K562 (cell line): ENCODE measurements around the gene PDZK1IP1. TPM values are rescaled to one million over a fixed set of nuclear protein-coding genes. Genes with fewer than 3 reads are reported as not detected.

ENCODE experiments used
- FIP1L1 ChIP-seq: fragments of 200-400 bp; formaldehyde crosslinking; IDR thresholded peaks from 2 replicates; pipeline ENCODE4 v1.6.1; 2018; ENCODE audit warnings: mild to moderate bottlenecking, low read depth, low read length; ENCODE audit not compliant: poor library complexity, severe bottlenecking
- NR4A1 ChIP-seq, 2 experiments: fragments of 250-450 bp in 1 of 2; fragments of 450-650 bp in 1 of 2; sonication (Bioruptor Pico) in 1 of 2; IDR thresholded peaks; 2 replicates each; pipeline versions ENCODE4 v1.4.0 to v1.6.1; 2016 to 2020; ENCODE audit warnings: mild to moderate bottlenecking in 2 of 2, missing compliant biosample characterization in 1 of 2, missing genetic modification characterization in 1 of 2, moderate library complexity in 1 of 2
- RBFOX2 ChIP-seq: fragments of 200-400 bp; formaldehyde crosslinking; IDR thresholded peaks from 2 replicates; pipeline ENCODE4 v1.6.1; 2017; ENCODE audit warnings: low read depth, mild to moderate bottlenecking, low read length, moderate library complexity
- SRF ChIP-seq, 2 experiments: fragments of 250-450, 450-650 bp in 1 of 2; sonication (Bioruptor Pico) in 1 of 2; sonication (generic) in 1 of 2; formaldehyde crosslinking; IDR thresholded peaks; 2 replicates each; pipeline versions ENCODE4 v1.5.0 to v1.5.1; 2020 to 2022; ENCODE audit warnings: mild to moderate bottlenecking in 1 of 2, missing genetic modification reagents in 1 of 2
- UBTF ChIP-seq, 2 experiments: IDR thresholded peaks; 2 replicates each; pipeline ENCODE4 v1.6.1; 2012; ENCODE audit warnings: improper control_type of control experiment in 2 of 2, low read depth in 2 of 2, low read length in 2 of 2, borderline replicate concordance in 1 of 2
- polyA plus RNA-seq, 8 experiments: library from polyadenylated mRNA; depleted of rRNA in 4 of 8; stranded (reverse) in 5 of 8; unstranded in 3 of 8; fragments of >200 nt; fragmentation: Nextera tagmentation in 2 of 8; fragmentation: Illumina TruSeq in 1 of 8; extraction: Ambion mirVana in 2 of 8; extraction: Trizol in 1 of 8; gene quantifications; 2 replicates each; pipeline versions ENCODE4 v1.2.1 to v1.2.3, GENCODE V29; 2011 to 2014; ENCODE audit warnings: inconsistent platforms in 1 of 8, missing spikeins in 1 of 8
- total RNA-seq, 7 experiments: library from RNA; depleted of rRNA in 6 of 7; stranded (reverse); fragments of >200 nt in 6 of 7; fragmentation: Illumina TruSeq in 2 of 7; extraction: Trizol in 2 of 7; gene quantifications; 2 replicates each; pipeline versions ENCODE4 v1.2.1 to v1.2.3, GENCODE V29; 2011 to 2021; ENCODE audit warnings: low replicate concordance in 1 of 7
- TF ChIP-seq, protein P1 (sequence below): fragments of 450-650 bp; formaldehyde crosslinking; IDR thresholded peaks from 2 replicates; pipeline ENCODE4 v1.4.0; 2022; ENCODE audit warnings: missing genetic modification characterization

Gene PDZK1IP1
- total and polyA plus RNA-seq, 9 of the 15 experiments (the other 6 are each of a cell fraction or from before 2014, with no cell fraction given) = 0.17 to 0.68 (median 0.53) TPM; not detected in 2

DNA sequence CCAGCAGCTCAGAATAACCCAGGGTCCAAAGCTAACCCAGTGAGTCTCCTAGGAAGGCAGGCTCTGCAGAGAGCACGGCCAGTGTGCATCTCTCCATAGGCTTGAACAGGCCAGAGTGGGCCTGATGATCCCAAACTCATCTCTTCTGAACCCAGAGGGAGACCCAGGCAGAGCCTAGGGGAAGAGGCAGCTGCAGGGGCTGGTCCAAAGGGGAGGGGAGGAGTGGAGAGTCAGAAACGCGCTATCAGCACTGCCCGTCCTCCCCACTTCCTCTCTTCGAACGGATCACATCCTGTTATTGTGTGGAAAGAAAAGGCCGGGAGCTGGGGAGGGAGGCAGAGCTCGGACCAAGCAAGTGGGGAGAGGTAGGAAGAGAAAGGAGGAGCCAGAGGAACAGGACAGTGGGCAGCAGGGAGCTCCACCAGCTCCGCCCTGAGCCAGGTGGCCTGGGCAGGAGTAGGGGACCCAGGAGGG is 22.0 kb upstream of the PDZK1IP1 start (continued):
- TF ChIP-seq UBTF (IDR thresholded peaks at IDR 0.05; ENCODE audit: borderline replicate concordance in 1 of 2, low read depth in 2 of 2, low read length in 2 of 2) = peak; percentile 60 to 61; a peak in 2 of 4 replicates
- peak in 1 of 2 experiments; percentile 41; a peak in 1 of 4 replicates for TF ChIP-seq SRF (CRISPR knock-in tag; IDR thresholded peaks at IDR 0.05)
- TF ChIP-seq, protein P1, sequence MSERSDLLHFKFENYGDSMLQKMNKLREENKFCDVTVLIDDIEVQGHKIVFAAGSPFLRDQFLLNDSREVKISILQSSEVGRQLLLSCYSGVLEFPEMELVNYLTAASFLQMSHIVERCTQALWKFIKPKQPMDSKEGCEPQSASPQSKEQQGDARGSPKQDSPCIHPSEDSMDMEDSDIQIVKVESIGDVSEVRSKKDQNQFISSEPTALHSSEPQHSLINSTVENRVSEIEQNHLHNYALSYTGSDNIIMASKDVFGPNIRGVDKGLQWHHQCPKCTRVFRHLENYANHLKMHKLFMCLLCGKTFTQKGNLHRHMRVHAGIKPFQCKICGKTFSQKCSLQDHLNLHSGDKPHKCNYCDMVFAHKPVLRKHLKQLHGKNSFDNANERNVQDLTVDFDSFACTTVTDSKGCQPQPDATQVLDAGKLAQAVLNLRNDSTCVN (CRISPR knock-in tag) = no peak
- TF ChIP-seq RBFOX2 = peak; percentile 50; the same call in 1 of the 2 replicates
- TF ChIP-seq FIP1L1 = no peak
- no peak for TF ChIP-seq NR4A1 (CRISPR knock-in tag; IDR thresholded peaks at IDR 0.05)
- no peak for TF ChIP-seq NR4A1 (tag; IDR thresholded peaks at IDR 0.05)
